Nephron (organoid): Measurements from ENCODE around the gene FXR2.

Source experiments
- H3K27ac Mint-ChIP-seq, 3 experiments: 2 replicates each; pipeline ENCODE4 v1.8.0; 2020; ENCODE audit warnings: mixed read lengths in 3 of 3, mild to moderate bottlenecking in 2 of 3, moderate library complexity in 1 of 3
- H3K27me3 Mint-ChIP-seq: 2 replicates; pipeline ENCODE4 v1.8.0; 2021; ENCODE audit warnings: low read depth, mild to moderate bottlenecking, moderate library complexity, mixed read lengths
- H3K36me3 Mint-ChIP-seq: 2 replicates; pipeline ENCODE4 v1.8.0; 2020; ENCODE audit warnings: low read depth, mixed read lengths
- H3K4me1 Mint-ChIP-seq: 2 replicates; pipeline ENCODE4 v1.8.0; 2020; ENCODE audit warnings: mixed read lengths
- H3K4me3 Mint-ChIP-seq, 3 experiments: 2 replicates each; pipeline ENCODE4 v1.8.0; 2020; ENCODE audit warnings: mild to moderate bottlenecking in 3 of 3, mixed read lengths in 3 of 3, moderate library complexity in 2 of 3
- H3K9me3 Mint-ChIP-seq: 2 replicates; pipeline ENCODE4 v1.8.0; 2020; ENCODE audit warnings: mixed read lengths
- TF ChIP-seq, protein P1 (sequence below), 3 experiments: fragments of 200-600 bp; sonication (generic); IDR thresholded peaks; one replicate each; pipeline ENCODE4 v1.5.0; 2021; ENCODE audit warnings: antibody characterized with exemption in 3 of 3; ENCODE audit not compliant: unreplicated experiment in 3 of 3

The FXR2 gene

DNA sequence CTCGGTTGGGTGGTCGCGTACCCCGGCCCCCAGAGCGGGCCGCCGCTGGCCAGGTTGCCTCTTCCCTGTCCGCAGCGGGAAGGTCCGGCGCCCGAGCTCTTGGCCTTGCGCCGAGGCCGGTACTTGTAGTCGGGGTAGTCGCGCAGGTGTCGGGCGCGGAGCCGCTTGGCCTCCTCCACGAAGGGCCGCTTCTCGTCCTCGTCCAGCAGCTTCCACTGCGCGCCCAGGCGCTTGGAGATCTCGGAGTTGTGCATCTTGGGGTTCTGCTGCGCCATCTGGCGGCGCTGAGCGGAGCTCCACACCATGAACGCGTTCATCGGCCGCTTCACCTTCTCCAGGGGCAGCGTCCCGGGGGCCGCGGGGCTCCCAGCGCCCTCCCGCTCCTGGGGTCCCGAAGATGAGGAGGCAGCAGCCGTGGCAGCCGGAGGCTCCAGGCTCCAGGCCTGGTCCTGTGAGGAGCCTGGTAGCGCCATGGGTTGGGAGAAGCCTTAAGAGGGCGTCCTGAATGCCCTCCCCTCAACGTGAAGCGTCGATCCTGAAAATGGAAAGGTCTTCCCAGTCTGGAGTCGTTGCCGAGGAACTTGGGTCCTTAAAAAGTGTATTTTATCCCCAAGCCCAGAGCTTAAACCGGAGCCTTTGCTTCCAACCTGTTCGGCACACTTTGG, 25.4 kb downstream of the FXR2 start:
- no peaks in the 10 kb centered on the region for H3K9me3 Mint-ChIP-seq
- H3K36me3 Mint-ChIP-seq = peaks cover 57% of the 10 kb centered on the region
- H3K4me1 Mint-ChIP-seq = peaks cover 28% of the 10 kb centered on the region
- H3K4me3 Mint-ChIP-seq = peak overlapping the region in 2 of 3 experiments; percentile 60 to 66
- H3K27ac Mint-ChIP-seq = no peak overlapping the region
- TF ChIP-seq, protein P1, sequence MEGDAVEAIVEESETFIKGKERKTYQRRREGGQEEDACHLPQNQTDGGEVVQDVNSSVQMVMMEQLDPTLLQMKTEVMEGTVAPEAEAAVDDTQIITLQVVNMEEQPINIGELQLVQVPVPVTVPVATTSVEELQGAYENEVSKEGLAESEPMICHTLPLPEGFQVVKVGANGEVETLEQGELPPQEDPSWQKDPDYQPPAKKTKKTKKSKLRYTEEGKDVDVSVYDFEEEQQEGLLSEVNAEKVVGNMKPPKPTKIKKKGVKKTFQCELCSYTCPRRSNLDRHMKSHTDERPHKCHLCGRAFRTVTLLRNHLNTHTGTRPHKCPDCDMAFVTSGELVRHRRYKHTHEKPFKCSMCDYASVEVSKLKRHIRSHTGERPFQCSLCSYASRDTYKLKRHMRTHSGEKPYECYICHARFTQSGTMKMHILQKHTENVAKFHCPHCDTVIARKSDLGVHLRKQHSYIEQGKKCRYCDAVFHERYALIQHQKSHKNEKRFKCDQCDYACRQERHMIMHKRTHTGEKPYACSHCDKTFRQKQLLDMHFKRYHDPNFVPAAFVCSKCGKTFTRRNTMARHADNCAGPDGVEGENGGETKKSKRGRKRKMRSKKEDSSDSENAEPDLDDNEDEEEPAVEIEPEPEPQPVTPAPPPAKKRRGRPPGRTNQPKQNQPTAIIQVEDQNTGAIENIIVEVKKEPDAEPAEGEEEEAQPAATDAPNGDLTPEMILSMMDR (IDR thresholded peaks at IDR 0.05; ENCODE audit: unreplicated experiment in 3 of 3) = peak; percentile 77 to 82 (median 78)
- no peaks in the 10 kb centered on the region for H3K27me3 Mint-ChIP-seq

DNA sequence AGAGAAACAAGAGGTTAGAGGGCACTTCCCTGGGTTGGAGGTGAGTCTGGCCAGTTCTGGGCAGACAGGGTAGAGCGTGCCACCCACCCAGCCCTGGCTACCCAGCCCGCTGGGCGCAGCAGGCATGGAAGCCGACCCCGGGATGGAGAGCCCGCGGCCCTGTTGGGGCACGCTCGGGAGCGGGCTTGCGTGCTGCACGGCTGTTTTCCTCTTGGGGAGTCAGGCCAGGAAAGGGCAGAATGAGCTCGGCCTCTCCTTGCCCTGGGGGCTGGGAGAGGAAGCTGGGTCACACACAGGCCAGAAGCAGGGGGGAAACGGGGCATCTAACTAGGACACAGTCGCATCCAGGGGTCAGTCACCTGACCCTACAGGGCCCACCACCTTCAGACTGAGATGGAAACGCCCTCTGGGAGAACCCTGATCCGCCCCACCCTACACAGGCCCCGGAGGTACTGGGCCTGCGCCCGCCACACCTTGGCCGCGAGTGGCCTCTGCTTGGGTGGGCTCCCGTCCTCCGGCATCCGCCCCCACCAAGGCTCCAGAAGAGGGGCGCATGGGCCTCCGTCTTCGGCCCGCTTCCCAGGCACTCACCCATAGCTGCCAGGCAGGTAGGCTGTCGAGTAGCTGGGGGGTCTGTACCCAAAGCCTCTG, 26.0 kb downstream of the FXR2 start:
- TF ChIP-seq, protein P1 (IDR thresholded peaks at IDR 0.05; ENCODE audit: unreplicated experiment in 3 of 3) = no peak
- no peak overlapping the region for H3K27ac Mint-ChIP-seq
- no peak overlapping the region for H3K4me3 Mint-ChIP-seq
- H3K36me3 Mint-ChIP-seq = peaks cover 51% of the 10 kb centered on the region
- no peaks in the 10 kb centered on the region for H3K27me3 Mint-ChIP-seq
- peaks cover 34% of the 10 kb centered on the region for H3K4me1 Mint-ChIP-seq
- no peaks in the 10 kb centered on the region for H3K9me3 Mint-ChIP-seq

DNA sequence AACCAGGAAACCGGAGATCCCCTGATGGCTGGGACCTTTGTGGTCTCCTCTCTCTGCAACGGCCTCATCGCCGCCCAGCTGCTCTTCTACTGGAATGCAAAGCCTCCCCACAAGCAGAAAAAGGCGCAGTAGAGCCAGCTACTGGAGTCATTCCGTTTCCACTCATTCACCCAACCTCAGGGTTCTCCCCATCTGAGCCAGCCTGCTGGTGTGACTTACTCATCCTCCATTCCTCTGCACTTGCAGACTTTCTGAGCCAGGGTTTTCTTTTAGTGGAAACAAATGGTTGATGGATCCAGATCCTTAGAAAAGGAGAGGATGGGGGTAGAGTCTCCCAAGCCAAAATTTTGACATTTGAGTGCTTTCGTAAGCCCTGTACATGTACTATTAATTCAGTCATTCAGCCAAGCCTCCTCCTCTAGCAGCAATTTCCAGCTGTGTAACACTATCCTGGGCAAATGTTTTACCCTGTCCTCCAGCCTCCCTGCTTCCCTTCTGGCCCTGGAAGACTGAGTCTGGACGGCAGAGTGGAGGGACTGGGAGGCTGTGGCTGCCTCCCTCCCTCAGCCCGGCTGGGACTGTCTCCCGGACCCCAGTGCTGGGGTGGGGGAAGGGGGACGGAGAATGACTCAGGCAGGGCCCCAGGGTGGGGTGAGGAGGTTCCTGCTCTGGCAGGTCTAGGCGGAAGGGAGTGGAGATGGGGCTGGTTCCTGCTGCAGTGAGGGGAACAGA, 27.1 kb downstream of the FXR2 start:
- TF ChIP-seq, protein P1 (IDR thresholded peaks at IDR 0.05; ENCODE audit: unreplicated experiment in 3 of 3) = no peak
- H3K27me3 Mint-ChIP-seq = no peaks in the 10 kb centered on the region
- H3K4me3 Mint-ChIP-seq = peak overlapping the region; percentile 51 to 81 (median 67)
- H3K27ac Mint-ChIP-seq = peak overlapping the region; percentile 75 to 89 (median 77)
- no peaks in the 10 kb centered on the region for H3K9me3 Mint-ChIP-seq
- peaks cover 35% of the 10 kb centered on the region for H3K4me1 Mint-ChIP-seq
- peaks cover 42% of the 10 kb centered on the region for H3K36me3 Mint-ChIP-seq

DNA sequence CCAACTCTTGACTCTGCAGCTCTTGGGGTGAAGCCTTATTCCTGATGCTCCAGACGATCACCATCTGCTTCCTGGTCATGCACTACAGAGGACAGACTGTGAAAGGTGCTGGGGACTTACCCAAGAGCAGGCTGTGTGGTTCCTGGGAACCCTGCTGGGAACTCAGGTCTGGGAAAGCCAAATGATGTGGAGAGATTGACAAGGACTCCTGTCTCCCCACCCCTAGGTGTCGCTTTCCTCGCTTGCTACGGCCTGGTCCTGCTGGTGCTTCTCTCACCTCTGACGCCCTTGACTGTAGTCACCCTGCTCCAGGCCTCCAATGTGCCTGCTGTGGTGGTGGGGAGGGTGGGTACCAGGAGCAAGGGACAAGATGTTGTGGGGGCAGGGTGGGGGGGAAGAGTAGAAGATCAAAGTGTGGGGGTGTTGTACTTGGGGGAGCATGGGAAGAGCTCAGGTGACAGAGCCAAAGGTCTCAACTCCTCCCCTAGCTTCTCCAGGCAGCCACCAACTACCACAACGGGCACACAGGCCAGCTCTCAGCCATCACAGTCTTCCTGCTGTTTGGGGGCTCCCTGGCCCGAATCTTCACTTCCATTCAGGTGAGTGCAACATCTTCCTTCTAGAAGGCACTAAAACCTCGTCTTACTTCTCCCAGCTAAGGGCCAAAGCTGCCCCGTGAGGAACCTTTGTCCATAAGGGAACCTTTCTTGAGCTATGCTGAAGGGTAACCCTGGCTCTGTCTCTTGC, 27.9 kb downstream of the FXR2 start:
- peak overlapping the region; percentile 75 to 89 (median 77) for H3K27ac Mint-ChIP-seq
- peaks cover 4% of the 10 kb centered on the region for H3K27me3 Mint-ChIP-seq
- peaks cover 42% of the 10 kb centered on the region for H3K4me1 Mint-ChIP-seq
- H3K4me3 Mint-ChIP-seq = peak overlapping the region; percentile 51 to 81 (median 67)
- H3K36me3 Mint-ChIP-seq = peaks cover 38% of the 10 kb centered on the region
- H3K9me3 Mint-ChIP-seq = no peaks in the 10 kb centered on the region
- TF ChIP-seq, protein P1 (IDR thresholded peaks at IDR 0.05; ENCODE audit: unreplicated experiment in 3 of 3) = no peak

DNA sequence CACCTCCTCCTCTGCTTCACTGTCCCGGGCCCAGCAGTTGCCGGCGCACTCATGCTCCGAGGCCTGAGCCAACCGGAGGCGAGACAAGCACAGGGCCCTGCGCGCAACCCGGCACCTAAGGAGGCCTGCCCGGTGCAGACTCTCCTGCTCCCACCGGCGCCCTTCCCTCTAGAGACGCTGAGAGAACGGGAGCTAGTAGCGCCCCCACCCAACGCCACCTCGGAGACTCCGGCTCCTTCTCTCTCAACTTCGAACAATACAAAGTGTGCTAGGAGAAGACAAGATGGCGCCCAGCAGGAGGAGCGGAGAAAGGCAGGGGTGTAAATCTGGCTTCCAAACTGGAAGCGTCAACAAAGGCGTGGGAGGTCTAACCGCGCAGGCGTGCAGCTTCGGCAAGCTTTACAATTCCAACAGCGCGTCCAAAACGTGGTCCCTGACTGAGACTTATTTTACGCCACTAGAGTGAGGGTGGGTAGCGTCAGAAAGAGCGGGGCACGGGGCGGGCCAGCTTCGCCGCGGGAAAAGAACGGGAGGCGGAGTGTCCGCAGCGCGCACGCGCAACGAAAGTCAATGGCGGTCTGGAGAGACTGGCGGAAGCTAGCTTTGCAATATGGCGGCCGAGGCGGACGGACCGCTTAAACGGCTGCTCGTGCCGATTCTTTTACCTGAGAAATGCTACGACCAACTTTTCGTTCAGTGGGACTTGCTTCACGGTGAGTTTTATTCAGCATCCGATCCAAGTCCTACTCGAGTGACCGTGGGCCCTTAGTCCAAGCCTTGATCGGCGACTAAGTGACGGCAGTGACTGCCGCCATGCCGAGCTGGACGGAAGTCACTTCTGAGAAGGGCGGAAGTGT, 31.2 kb downstream of the FXR2 start, which contains the start of gene MPDU1:
MPDU1 (plus strand) TSS at position 600 of the 857 bp plus-strand sequence; CDS start at position 611, 11 bp downstream.
- peaks cover 42% of the 10 kb centered on the region for H3K36me3 Mint-ChIP-seq
- H3K4me3 Mint-ChIP-seq = peak within 1 kb of the TSS; percentile 95 to 98 (median 97)
- peaks cover 58% of the 10 kb centered on the region for H3K4me1 Mint-ChIP-seq
- H3K27me3 Mint-ChIP-seq = peaks cover 4% of the 10 kb centered on the region
- no peaks in the 10 kb centered on the region for H3K9me3 Mint-ChIP-seq
- H3K27ac Mint-ChIP-seq = peak within 1 kb of the TSS; percentile 100
- TF ChIP-seq, protein P1 (IDR thresholded peaks at IDR 0.05; ENCODE audit: unreplicated experiment in 3 of 3) = no peak
